ENCODE data around the gene DAW1. TPM values are rescaled to one million over a fixed set of nuclear protein-coding genes. Genes with fewer than 3 reads are reported as not detected.

Gene DAW1
- total and polyA plus RNA-seq, 2 of the 4 experiments (the other 2 are of a cell fraction), result 0.86 to 1.4 TPM

DNA sequence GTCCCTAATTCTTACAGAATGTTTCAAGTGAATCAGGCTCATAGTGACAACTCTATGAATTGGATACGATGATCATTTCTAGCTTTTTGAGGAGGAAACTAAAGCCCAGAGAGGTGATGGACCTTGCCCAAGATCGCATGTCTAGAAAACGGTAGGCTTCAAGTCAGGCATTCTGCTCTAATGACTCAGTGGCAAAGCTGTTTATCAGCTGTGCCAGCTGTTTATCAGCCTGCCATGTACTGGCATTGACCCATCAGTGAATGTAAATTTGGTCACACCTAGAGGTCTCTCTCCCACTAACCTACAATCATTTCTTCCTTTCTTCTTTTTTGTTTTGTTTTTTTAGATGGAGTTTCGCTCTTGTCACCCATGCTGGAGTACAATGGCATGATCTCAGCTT, 6.1 kb upstream of the DAW1 start (continued):
- TF ChIP-seq RCOR1 (IDR thresholded peaks at IDR 0.05; ENCODE audit: insufficient replicate concordance, low read length), result no peak
- TF ChIP-seq CEBPB (IDR thresholded peaks at IDR 0.05; ENCODE audit: low read depth, low read length), result no peak
- TF ChIP-seq SMC3 (IDR thresholded peaks at IDR 0.05; ENCODE audit: low read depth, low read length), result no peak
- no peak for TF ChIP-seq MAFK (IDR thresholded peaks at IDR 0.05; ENCODE audit: low read depth, low read length)
- no peak for TF ChIP-seq MAZ (IDR thresholded peaks at IDR 0.05; ENCODE audit: borderline replicate concordance, low read depth, low read length)
- TF ChIP-seq FOS (IDR thresholded peaks at IDR 0.05; ENCODE audit: low read depth, low read length), result no peak

DNA sequence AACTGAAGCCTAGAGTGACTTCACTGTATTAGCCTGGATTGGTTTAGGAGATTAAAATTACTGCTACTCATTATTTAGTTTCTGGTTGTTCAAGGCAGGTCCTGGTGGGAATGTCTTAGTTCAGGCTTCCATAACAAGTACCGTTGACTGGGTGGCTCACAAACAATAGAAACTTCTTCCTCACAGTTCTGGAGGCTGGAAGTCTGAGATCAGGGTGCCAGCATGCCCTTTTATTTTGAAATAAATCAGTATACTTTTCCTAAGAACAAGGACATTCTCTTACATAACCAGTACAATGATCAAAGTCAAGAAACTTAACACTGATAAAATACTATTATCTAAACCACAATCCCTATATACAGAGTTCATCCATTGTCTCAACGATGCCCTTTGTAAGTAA, 4.0 kb upstream of the DAW1 start:
- Histone ChIP-seq H2BK5ac (ENCODE audit: low read depth, low read length, poor library complexity, severe bottlenecking) (no peak overlapping the region), H2BK20ac (ENCODE audit: low read depth, low read length) (no peak overlapping the region), H2AK5ac (ENCODE audit: low read depth, low read length) (no peak overlapping the region), H3K9me3 (ENCODE audit: control insufficient read depth, insufficient read depth, low read length) (no peaks in the 10 kb centered on the region), H3K14ac (replicated peaks; ENCODE audit: low read depth, low read length) (no peak overlapping the region), H2AFZ (replicated peaks; ENCODE audit: low read length, poor library complexity) (no peak overlapping the region), H3K4ac (ENCODE audit: low read depth, low read length) (no peak overlapping the region), H3K27ac (ENCODE audit: insufficient read depth, low read length) (no peak overlapping the region), H3K18ac (ENCODE audit: low read depth, low read length) (no peak overlapping the region), H3K56ac (ENCODE audit: extremely low read depth, insufficient read depth, low read length) (no peak overlapping the region), H3K36me3 (ENCODE audit: control insufficient read depth, insufficient read depth, low read length) (no peaks in the 10 kb centered on the region), H4K91ac (ENCODE audit: insufficient read depth, low read depth, low read length) (no peak overlapping the region), H3K23ac (ENCODE audit: low read depth, low read length) (no peak overlapping the region), H2BK120ac (ENCODE audit: low read depth, low read length) (no peak overlapping the region), H3K27me3 (ENCODE audit: control insufficient read depth, insufficient read depth, low read length) (no peaks in the 10 kb centered on the region), H4K20me1 (ENCODE audit: insufficient read depth, low read length) (no peaks in the 10 kb centered on the region), H2AK9ac (replicated peaks; ENCODE audit: low read depth, low read length, poor library complexity) (no peak overlapping the region), H3K79me1 (ENCODE audit: low read depth in 1 of 2, low read length in 2 of 2) (no peaks in the 10 kb centered on the region), H4K8ac (ENCODE audit: low read depth in 2 of 2, low read length in 2 of 2) (no peak overlapping the region), H3K4me2 (ENCODE audit: low read depth, low read length) (no peak overlapping the region), H2BK15ac (ENCODE audit: low read depth, low read length) (no peak overlapping the region), H3K9ac (ENCODE audit: low read depth, low read length) (no peak overlapping the region), H3K4me3 (ENCODE audit: insufficient read depth, low read depth, low read length) (no peak overlapping the region), H4K5ac (ENCODE audit: low read depth, low read length) (no peak overlapping the region), H3K4me1 (ENCODE audit: control insufficient read depth, insufficient read depth, low read length) (peaks cover 18% of the 10 kb centered on the region), H3K9me1 (ENCODE audit: insufficient read depth, low read length) (peaks cover 13% of the 10 kb centered on the region; the same call in 1 of the 2 replicates)
- no peak for DNase-seq
- WGBS, 2 experiments (ENCODE audit: extremely low coverage in 2 of 2, insufficient read length in 1 of 2), result no CpG with 5 or more reads among the region's 2 CpGs
- CTCF ChIA-PET, result no interaction called here
- in situ Hi-C loops (cut with MboI; ENCODE audit: low sequenced_read_pairs), result no loop called here
- BruUV-seq (replicated peaks), result no TSS peak
- no peak for TF ChIP-seq RCOR1 (IDR thresholded peaks at IDR 0.05; ENCODE audit: insufficient replicate concordance, low read length)
- no peak for TF ChIP-seq BHLHE40 (IDR thresholded peaks at IDR 0.05; ENCODE audit: low read depth, low read length)
- TF ChIP-seq MXI1 (IDR thresholded peaks at IDR 0.05; ENCODE audit: borderline replicate concordance, low read depth, low read length), result no peak
- TF ChIP-seq NFE2L2 (IDR thresholded peaks at IDR 0.05; ENCODE audit: low read depth, low read length), result no peak
- TF ChIP-seq CTCF (conservative IDR thresholded peaks at IDR 0.05; ENCODE audit: low read depth, low read length), result no peak
- TF ChIP-seq RFX5 (IDR thresholded peaks at IDR 0.05; ENCODE audit: low read depth, low read length), result no peak
- TF ChIP-seq CEBPB (IDR thresholded peaks at IDR 0.05; ENCODE audit: low read depth, low read length), result no peak
- TF ChIP-seq POLR2A (IDR thresholded peaks at IDR 0.05; ENCODE audit: low read depth, low read length), result no peak
- no peak for TF ChIP-seq FOS (IDR thresholded peaks at IDR 0.05; ENCODE audit: low read depth, low read length)
- TF ChIP-seq, protein P1, sequence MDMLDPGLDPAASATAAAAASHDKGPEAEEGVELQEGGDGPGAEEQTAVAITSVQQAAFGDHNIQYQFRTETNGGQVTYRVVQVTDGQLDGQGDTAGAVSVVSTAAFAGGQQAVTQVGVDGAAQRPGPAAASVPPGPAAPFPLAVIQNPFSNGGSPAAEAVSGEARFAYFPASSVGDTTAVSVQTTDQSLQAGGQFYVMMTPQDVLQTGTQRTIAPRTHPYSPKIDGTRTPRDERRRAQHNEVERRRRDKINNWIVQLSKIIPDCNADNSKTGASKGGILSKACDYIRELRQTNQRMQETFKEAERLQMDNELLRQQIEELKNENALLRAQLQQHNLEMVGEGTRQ (IDR thresholded peaks at IDR 0.05; ENCODE audit: low read depth, low read length), result no peak
- no peak for TF ChIP-seq MAZ (IDR thresholded peaks at IDR 0.05; ENCODE audit: borderline replicate concordance, low read depth, low read length)
- no peak for TF ChIP-seq RAD21 (IDR thresholded peaks at IDR 0.05; ENCODE audit: low read length)
- ATAC-seq (ENCODE audit: low read depth), result no peak
- dilution Hi-C loops (cut with HindIII; ENCODE audit: low sequenced_read_pairs, unreplicated experiment), result no loop called here
- POLR2A ChIA-PET (ENCODE audit: unreplicated experiment), result no interaction called here
- intact Hi-C loops (cut with micrococcal nuclease), result no loop called here

Data from IMR-90 (cell line).